H1 (cell line): ENCODE results near the gene ABCB10. TPM values are rescaled to one million over a fixed set of nuclear protein-coding genes. Genes with fewer than 3 reads are reported as not detected.

Experiments
- CTCF ChIA-PET: fragments of 300-600 bp; sonication (Branson Sonifier 250); formaldehyde crosslinking; loops from one replicate; lab custom pipeline; 2021; ENCODE audit not compliant: partially characterized antibody; lab: Charles Lee
- POLR2A ChIA-PET: fragments of 300-600 bp; sonication (Branson Sonifier 250); formaldehyde crosslinking; loops from one replicate; lab custom pipeline; 2021; ENCODE audit warnings: inconsistent platforms; ENCODE audit not compliant: partially characterized antibody; lab: Charles Lee
- DNase-seq, 2 experiments: peaks; one replicate each; pipeline versions ENCODE4 v3.0.0 to v3.0.0-alpha.2; 2010 to 2022; ENCODE audit warnings: low spot score in 2 of 2, low read depth in 1 of 2, mixed read lengths in 1 of 2
- FAIRE-seq: peaks from 2 replicates; lab custom pipeline; 2011; peaks lifted over from hg19 to GRCh38; lab: Jason Lieb, UNC
- H2AFZ ChIP-seq: 2 replicates; pipeline ENCODE4 v1.8.1; 2012; ENCODE audit warnings: low read length, inconsistent platforms
- H2AK5ac ChIP-seq: 2 replicates; pipeline ENCODE4 v1.6.1; 2013; ENCODE audit warnings: low read depth, low read length
- H2BK120ac ChIP-seq: replicated peaks from 2 replicates; pipeline ENCODE3; 2013; ENCODE audit warnings: low read depth, low read length, inconsistent platforms
- H2BK12ac ChIP-seq: 2 replicates; pipeline ENCODE4 v1.6.1; 2013; ENCODE audit warnings: low read depth, low read length
- H2BK15ac ChIP-seq: 2 replicates; pipeline ENCODE4 v1.6.1; 2013; ENCODE audit warnings: low read length
- H2BK20ac ChIP-seq: 2 replicates; pipeline ENCODE4 v1.6.1; 2013; ENCODE audit warnings: low read length
- H2BK5ac ChIP-seq: 2 replicates; pipeline ENCODE4 v1.6.1; 2013; ENCODE audit warnings: low read depth, low read length
- H3K14ac ChIP-seq: 2 replicates; pipeline ENCODE4 v1.6.1; 2013; ENCODE audit warnings: inconsistent platforms; ENCODE audit not compliant: insufficient read length
- H3K18ac ChIP-seq: 2 replicates; pipeline ENCODE4 v1.6.1; 2013; ENCODE audit warnings: low read length; ENCODE audit errors: extremely low read depth
- H3K23ac ChIP-seq: 2 replicates; pipeline ENCODE4 v1.6.1; 2013; ENCODE audit warnings: inconsistent platforms; ENCODE audit not compliant: insufficient read length
- H3K23me2 ChIP-seq: 2 replicates; pipeline ENCODE4 v1.6.1; 2013; ENCODE audit warnings: low read depth, low read length
- H3K27ac ChIP-seq: 2 replicates; pipeline ENCODE4 v1.6.1; 2011; ENCODE audit warnings: low read depth, low read length, inconsistent platforms
- H3K27me3 ChIP-seq, 4 experiments: replicated peaks in 1 of 4; 1 replicate in 1 of 4; 2 replicates in 3 of 4; pipeline versions ENCODE4 v1.6.1 to v1.8.1; 2011 to 2013; ENCODE audit warnings: low read length in 3 of 4, mild to moderate bottlenecking in 3 of 4, inconsistent platforms in 2 of 4, mixed read lengths in 2 of 4, moderate library complexity in 1 of 4; ENCODE audit not compliant: control insufficient read depth in 3 of 4, insufficient read depth in 3 of 4; ENCODE audit errors: extremely low read depth in 1 of 4
- H3K36me3 ChIP-seq, 4 experiments: 2 replicates each; pipeline versions ENCODE4 v1.6.1 to v1.8.1; 2011 to 2013; ENCODE audit warnings: mild to moderate bottlenecking in 4 of 4, low read length in 3 of 4, moderate library complexity in 2 of 4, control low read depth in 1 of 4, inconsistent platforms in 1 of 4; ENCODE audit not compliant: insufficient read depth in 4 of 4, control insufficient read depth in 2 of 4
- H3K4ac ChIP-seq: replicated peaks from 2 replicates; pipeline ENCODE3; 2013; ENCODE audit warnings: low read length, low read depth, mixed read lengths, inconsistent platforms; ENCODE audit not compliant: insufficient read length
- H3K4me1 ChIP-seq, 4 experiments: replicated peaks in 1 of 4; 1 replicate in 1 of 4; 2 replicates in 3 of 4; pipeline versions ENCODE4 v1.6.1 to v1.8.1; 2011 to 2013; ENCODE audit warnings: low read length in 3 of 4, inconsistent platforms in 2 of 4, mixed read lengths in 1 of 4; ENCODE audit not compliant: insufficient read depth in 4 of 4, control insufficient read depth in 3 of 4
- H3K4me2 ChIP-seq, 2 experiments: 2 replicates each; pipeline versions ENCODE4 v1.6.1 to v1.8.1; 2011 to 2013; ENCODE audit warnings: low read depth in 2 of 2, low read length in 2 of 2, control low read depth in 1 of 2, inconsistent platforms in 1 of 2, mild to moderate bottlenecking in 1 of 2; ENCODE audit not compliant: insufficient read depth in 1 of 2
- H3K4me3 ChIP-seq, 4 experiments: fragments of 200-600, 300-600 bp in 1 of 4; sonication (generic), shearing (Covaris generic), sonication (Bioruptor Twin) in 1 of 4; 2 replicates each; pipeline versions ENCODE4 v1.5.1 to v1.8.1; 2011 to 2016; ENCODE audit warnings: low read length in 4 of 4, low read depth in 3 of 4, control low read depth in 2 of 4, inconsistent platforms in 2 of 4, mild to moderate bottlenecking in 2 of 4, mixed read lengths in 1 of 4, moderate library complexity in 1 of 4; ENCODE audit not compliant: insufficient read depth in 2 of 4; ENCODE audit errors: extremely low read depth in 1 of 4
- H3K56ac ChIP-seq: replicated peaks from 2 replicates; pipeline ENCODE3; 2013; ENCODE audit warnings: low read depth, mild to moderate bottlenecking, mixed read lengths, low read length, inconsistent platforms; ENCODE audit not compliant: insufficient read length
- H3K79me1 ChIP-seq: 2 replicates; pipeline ENCODE4 v1.6.1; 2013; ENCODE audit warnings: low read depth, low read length, control low read depth
- H3K79me2 ChIP-seq, 2 experiments: 2 replicates each; pipeline versions ENCODE4 v1.6.1 to v1.8.1; 2012 to 2013; ENCODE audit warnings: low read length in 2 of 2, mild to moderate bottlenecking in 2 of 2, inconsistent platforms in 1 of 2; ENCODE audit not compliant: insufficient read depth in 2 of 2, control insufficient read depth in 1 of 2
- H3K9ac ChIP-seq, 4 experiments: replicated peaks in 1 of 4; 1 replicate in 1 of 4; 2 replicates in 3 of 4; pipeline versions ENCODE4 v1.6.1 to v1.8.1; 2011 to 2013; ENCODE audit warnings: low read depth in 3 of 4, low read length in 3 of 4, control low read depth in 2 of 4, mild to moderate bottlenecking in 2 of 4, moderate library complexity in 2 of 4, inconsistent platforms in 1 of 4; ENCODE audit errors: extremely low read depth in 1 of 4
- H3K9me3 ChIP-seq, 2 experiments: 2 replicates each; pipeline versions ENCODE4 v1.6.1 to v1.8.1; 2012 to 2013; ENCODE audit warnings: mild to moderate bottlenecking in 2 of 2, moderate library complexity in 2 of 2, control low read depth in 1 of 2, inconsistent platforms in 1 of 2, low read depth in 1 of 2, low read length in 1 of 2, mixed read lengths in 1 of 2; ENCODE audit not compliant: insufficient read depth in 2 of 2
- H4K20me1 ChIP-seq, 2 experiments: replicated peaks in 1 of 2; 2 replicates each; pipeline versions ENCODE3 to v1.8.1; 2011 to 2013; ENCODE audit warnings: inconsistent platforms in 2 of 2, low read length in 2 of 2, mild to moderate bottlenecking in 1 of 2; ENCODE audit not compliant: insufficient read depth in 2 of 2, control insufficient read depth in 1 of 2
- H4K5ac ChIP-seq: 2 replicates; pipeline ENCODE4 v1.6.1; 2013; ENCODE audit warnings: low read length, low read depth, mixed read lengths, inconsistent platforms; ENCODE audit not compliant: insufficient read length
- H4K8ac ChIP-seq: 2 replicates; pipeline ENCODE4 v1.8.0; 2013; ENCODE audit warnings: mild to moderate bottlenecking, moderate library complexity, low read length, inconsistent platforms; ENCODE audit not compliant: insufficient read depth; ENCODE audit errors: extremely low read depth
- H4K91ac ChIP-seq: replicated peaks from 2 replicates; pipeline ENCODE3; 2013; ENCODE audit warnings: low read length, mixed read lengths, inconsistent platforms; ENCODE audit not compliant: insufficient read length
- SAP30 ChIP-seq: fragments of 300-600 bp; sonication (generic); IDR thresholded peaks from 2 replicates; pipeline ENCODE4 v1.7.1; 2012; ENCODE audit warnings: low read length, moderate library complexity, mild to moderate bottlenecking, inconsistent platforms; ENCODE audit not compliant: insufficient read depth, insufficient replicate concordance
- WGBS, 2 experiments: shearing (Covaris generic) in 1 of 2; methylation state at CpG; one replicate each; pipeline versions ENCODE4 v1.1.6 to v1.1.7; 2013 to 2015; ENCODE audit warnings: low lambda C conversion rate in 2 of 2, mixed read lengths in 2 of 2, inconsistent platforms in 1 of 2, low coverage in 1 of 2, missing lambda C conversion rate in 1 of 2; ENCODE audit not compliant: insufficient replicate concordance in 2 of 2, insufficient coverage in 1 of 2, insufficient read length in 1 of 2; ENCODE audit errors: extremely low coverage in 1 of 2, missing lambda C conversion rate in 1 of 2; 5-methylcytosine and 5-hydroxymethylcytosine counted together
- polyA plus RNA-seq, 7 experiments: library from polyadenylated mRNA; depleted of rRNA in 3 of 7; stranded (reverse) in 5 of 7; unstranded in 2 of 7; fragments of >200 nt in 5 of 7; fragments of 200-250 nt in 2 of 7; gene quantifications; 1 replicate in 5 of 7; 2 replicates in 1 of 7; 4 replicates in 1 of 7; pipeline versions ENCODE4 v1.2.1 to v1.2.3, GENCODE V29; 2011 to 2013; ENCODE audit warnings: missing spikeins in 2 of 7, mixed read lengths in 2 of 7
- total RNA-seq: library from RNA; stranded (reverse); fragmentation: NEBNext Ultra II Directional; extraction: Animal tissue kit (Norgen Biotek cat#: 25700); gene quantifications from 2 replicates; pipeline ENCODE4 v1.2.1, GENCODE V29; 2021

Gene ABCB10
- total and polyA plus RNA-seq, 2 of the 8 experiments (the other 6 are each of a cell fraction or from before 2014, with no cell fraction given): 3.6 to 11.9 TPM

DNA sequence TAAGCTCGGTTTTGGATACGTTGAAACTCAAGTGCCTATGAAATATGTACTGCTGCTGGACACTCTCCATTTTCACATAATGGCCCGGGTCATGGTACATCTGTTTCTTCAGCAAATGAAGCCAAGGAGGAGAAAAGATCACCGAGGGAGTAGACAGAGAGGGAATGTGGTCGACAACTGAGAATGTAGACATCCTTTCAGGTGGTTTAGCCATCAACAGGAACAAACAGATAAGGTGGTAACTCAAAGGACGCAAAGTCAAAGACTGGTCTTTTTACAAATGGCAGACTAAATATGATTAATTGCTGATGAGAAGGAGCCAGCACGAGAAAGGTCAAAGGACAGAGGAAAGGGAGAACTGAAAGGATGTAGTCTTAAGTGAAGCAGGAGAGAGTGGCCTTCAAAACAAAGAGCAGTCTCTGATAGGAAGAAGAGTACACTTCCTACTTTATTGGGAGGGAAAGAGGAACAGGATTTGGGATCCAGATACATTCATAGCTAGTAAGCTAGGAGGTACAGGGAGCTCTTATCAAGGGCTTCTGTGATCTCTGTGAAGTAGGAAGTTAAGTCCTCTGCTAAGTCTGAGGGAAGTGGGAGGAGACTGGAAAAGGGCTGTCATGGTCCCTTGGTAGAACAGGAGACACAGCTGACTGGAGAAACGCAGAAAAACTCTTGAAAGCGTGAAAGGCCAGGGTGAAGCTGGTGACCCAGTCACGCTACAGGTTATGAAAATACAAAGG, 78.7 kb downstream of the ABCB10 start:
- H3K4ac ChIP-seq: no peak overlapping the region
- H3K4me3 ChIP-seq: no peak overlapping the region
- H4K20me1 ChIP-seq: no peaks in the 10 kb centered on the region
- H4K91ac ChIP-seq: no peak overlapping the region
- no peak overlapping the region for H3K14ac ChIP-seq
- no peaks in the 10 kb centered on the region for H3K9me3 ChIP-seq
- H2AK5ac ChIP-seq: no peak overlapping the region
- H3K23ac ChIP-seq: no peak overlapping the region
- no peak overlapping the region for H3K27ac ChIP-seq
- no peak overlapping the region for H4K5ac ChIP-seq
- H4K8ac ChIP-seq: no peak overlapping the region
- CTCF ChIA-PET: interaction anchor here (0.5 to 6.6 kb wide), 7 partner anchors 9 to 228 kb away, joined by 3 to 69 read pairs (median 3); partner anchors contain the start of gene RAB4A
- FAIRE-seq (no peak), DNase-seq (no peak)
- H3K23me2 ChIP-seq: no peaks in the 10 kb centered on the region
- H3K79me1 ChIP-seq: no peaks in the 10 kb centered on the region
- H3K4me1 ChIP-seq: no peaks in the 10 kb centered on the region
- WGBS, 2 experiments: 90% methylated on average over 10 of the region's 10 CpGs; no CpG with 5 or more reads in 1 of the 2 experiments
- peaks cover 3 to 56% (median 22%) of the 10 kb centered on the region in 4 experiments for H3K36me3 ChIP-seq
- H3K18ac ChIP-seq: no peak overlapping the region
- no peak overlapping the region for H3K9ac ChIP-seq
- no peak overlapping the region for H2BK15ac ChIP-seq
- POLR2A ChIA-PET: interaction anchor here (0.6 to 2.0 kb wide), 2 partner anchors 28 to 170 kb away, joined by 4 to 6 read pairs; partner anchors contain the start of gene NUP133
- H2BK120ac ChIP-seq: no peak overlapping the region
- H2AFZ ChIP-seq: no peak overlapping the region
- H2BK12ac ChIP-seq: no peak overlapping the region
- no peaks in the 10 kb centered on the region for H3K27me3 ChIP-seq
- no peak overlapping the region for H3K4me2 ChIP-seq
- H3K79me2 ChIP-seq: no peaks in the 10 kb centered on the region
- H2BK20ac ChIP-seq: no peak overlapping the region
- H2BK5ac ChIP-seq: no peak overlapping the region
- H3K56ac ChIP-seq: no peak overlapping the region
- TF ChIP-seq SAP30: no peak
